Mucosa of rectum (tissue), 2 donors: Measurements from ENCODE around the gene MOSPD3.

Experiments
- H3K27ac ChIP-seq, 2 donors: one replicate each; pipeline ENCODE4 v1.7.0; 2013; ENCODE audit warnings: inconsistent platforms in 2 of 2, low read depth in 2 of 2, low read length in 2 of 2
- H3K27me3 ChIP-seq, 2 donors: one replicate each; pipeline ENCODE4 v1.7.0; 2013; ENCODE audit warnings: low read length in 2 of 2; ENCODE audit not compliant: control insufficient read depth in 2 of 2, insufficient read depth in 2 of 2
- H3K36me3 ChIP-seq, 2 donors: one replicate each; pipeline ENCODE4 v1.7.0; 2013; ENCODE audit warnings: low read length in 2 of 2; ENCODE audit not compliant: control insufficient read depth in 2 of 2, insufficient read depth in 2 of 2
- H3K4me1 ChIP-seq, 2 donors: one replicate each; pipeline ENCODE4 v1.7.0; 2013; ENCODE audit warnings: low read length in 2 of 2, mild to moderate bottlenecking in 1 of 2; ENCODE audit not compliant: control insufficient read depth in 2 of 2, insufficient read depth in 2 of 2
- H3K4me3 ChIP-seq, 2 donors: one replicate each; pipeline ENCODE4 v1.7.0; 2013; ENCODE audit warnings: low read length in 2 of 2
- H3K9ac ChIP-seq, 2 donors: one replicate each; pipeline ENCODE4 v1.7.0; 2013; ENCODE audit warnings: low read length in 2 of 2, low read depth in 1 of 2, mild to moderate bottlenecking in 1 of 2
- H3K9me3 ChIP-seq, 2 donors: one replicate each; pipeline ENCODE4 v1.7.0; 2013; ENCODE audit warnings: low read length in 2 of 2; ENCODE audit not compliant: control insufficient read depth in 2 of 2
- donor health status: healthy.
- donor health status: Normal muscosa, but diverticular disease.

Gene MOSPD3

DNA sequence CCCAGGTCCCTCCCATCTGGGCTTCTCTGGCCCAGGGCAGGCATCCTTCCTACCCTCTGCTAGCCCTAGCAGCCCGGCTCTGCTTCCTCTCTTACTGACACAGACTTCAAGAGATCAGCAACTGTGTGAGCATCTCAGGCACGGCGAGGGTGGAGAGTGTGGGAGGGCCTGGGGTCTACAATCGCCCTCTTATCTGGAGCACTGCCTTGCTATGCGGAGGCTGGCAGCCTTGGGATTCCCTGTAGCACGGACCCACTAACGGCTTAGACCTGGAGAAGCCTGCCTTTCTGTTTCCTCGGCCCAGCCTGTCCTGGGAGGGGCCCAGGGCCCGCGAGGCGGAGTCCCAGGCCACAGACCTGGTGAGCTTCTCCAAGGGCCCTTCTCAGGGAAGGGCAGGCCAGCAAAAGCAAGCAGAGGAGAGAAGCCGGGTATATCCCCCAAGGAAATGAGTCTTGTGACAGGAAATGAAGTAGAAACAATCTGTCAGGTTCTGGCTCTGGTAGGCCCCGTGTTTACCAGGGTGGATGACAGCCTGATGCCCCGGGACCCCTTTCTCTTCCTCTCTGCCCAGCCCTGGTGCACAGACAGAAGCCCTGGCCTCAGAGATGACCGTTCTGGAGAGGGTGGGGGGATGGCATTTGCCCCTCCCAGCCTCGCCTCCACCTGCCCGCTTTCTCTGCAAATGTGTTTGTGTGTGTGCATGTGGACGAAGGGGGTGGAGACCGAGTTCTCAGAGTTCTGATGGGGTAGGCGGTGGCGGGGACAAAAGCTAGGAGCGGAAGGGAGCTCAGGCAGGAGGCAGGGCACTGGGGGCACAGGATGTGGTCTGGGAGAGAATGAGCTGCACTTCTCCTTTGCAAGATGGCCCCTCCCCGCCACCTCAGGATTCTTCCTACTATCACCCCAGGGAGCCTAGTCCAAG, 28.9 kb upstream of the MOSPD3 start:
- Histone ChIP-seq H3K27ac (peak overlapping the region; percentile 99), H3K9ac (peak overlapping the region; percentile 26 to 54), H3K4me3 (peak overlapping the region; percentile 34 to 71), H3K4me1 (peaks cover 21 to 30% of the 10 kb centered on the region in 2 donors), H3K27me3 (no peaks in the 10 kb centered on the region), H3K9me3 (no peaks in the 10 kb centered on the region), H3K36me3 (peaks cover 37 to 38% of the 10 kb centered on the region in 2 donors)

DNA sequence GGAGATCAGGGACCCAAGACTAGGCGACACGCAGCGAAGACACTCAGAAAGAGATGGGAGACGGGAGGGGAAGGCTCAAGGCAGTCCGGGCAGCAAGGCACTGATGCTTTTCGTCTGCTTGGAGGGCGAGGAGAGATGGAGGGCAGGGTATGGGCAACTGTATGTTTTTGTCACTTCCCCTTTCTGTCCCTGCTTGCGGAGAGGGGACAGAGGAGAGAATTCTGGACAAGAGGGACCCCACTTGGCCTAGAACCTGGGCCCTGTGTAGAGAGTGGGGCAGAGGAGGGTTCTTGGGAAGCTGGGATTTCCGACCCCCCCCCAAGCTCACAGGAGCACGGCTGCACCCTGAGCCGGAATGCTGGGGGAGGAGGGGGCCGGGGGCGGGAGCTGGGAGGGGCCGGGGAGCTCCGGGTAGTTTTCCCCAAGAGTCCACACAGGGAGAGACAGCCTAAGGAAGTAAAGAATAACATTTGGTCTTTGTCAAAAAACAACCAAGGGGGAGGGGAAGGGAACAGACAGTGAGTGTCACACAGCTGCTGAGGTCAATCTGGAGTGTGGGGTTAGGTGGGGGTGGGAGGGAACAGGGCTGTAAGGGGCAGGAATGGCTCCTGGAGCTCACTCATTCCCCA, 28.2 kb upstream of the MOSPD3 start:
- Histone ChIP-seq H3K9me3 (no peaks in the 10 kb centered on the region), H3K9ac (peak overlapping the region; percentile 88 to 96), H3K4me3 (peak overlapping the region; percentile 91 to 97), H3K27ac (peak overlapping the region; percentile 99), H3K36me3 (peaks cover 30% of the 10 kb centered on the region in 2 donors), H3K4me1 (peaks cover 21 to 30% of the 10 kb centered on the region in 2 donors), H3K27me3 (no peaks in the 10 kb centered on the region)

DNA sequence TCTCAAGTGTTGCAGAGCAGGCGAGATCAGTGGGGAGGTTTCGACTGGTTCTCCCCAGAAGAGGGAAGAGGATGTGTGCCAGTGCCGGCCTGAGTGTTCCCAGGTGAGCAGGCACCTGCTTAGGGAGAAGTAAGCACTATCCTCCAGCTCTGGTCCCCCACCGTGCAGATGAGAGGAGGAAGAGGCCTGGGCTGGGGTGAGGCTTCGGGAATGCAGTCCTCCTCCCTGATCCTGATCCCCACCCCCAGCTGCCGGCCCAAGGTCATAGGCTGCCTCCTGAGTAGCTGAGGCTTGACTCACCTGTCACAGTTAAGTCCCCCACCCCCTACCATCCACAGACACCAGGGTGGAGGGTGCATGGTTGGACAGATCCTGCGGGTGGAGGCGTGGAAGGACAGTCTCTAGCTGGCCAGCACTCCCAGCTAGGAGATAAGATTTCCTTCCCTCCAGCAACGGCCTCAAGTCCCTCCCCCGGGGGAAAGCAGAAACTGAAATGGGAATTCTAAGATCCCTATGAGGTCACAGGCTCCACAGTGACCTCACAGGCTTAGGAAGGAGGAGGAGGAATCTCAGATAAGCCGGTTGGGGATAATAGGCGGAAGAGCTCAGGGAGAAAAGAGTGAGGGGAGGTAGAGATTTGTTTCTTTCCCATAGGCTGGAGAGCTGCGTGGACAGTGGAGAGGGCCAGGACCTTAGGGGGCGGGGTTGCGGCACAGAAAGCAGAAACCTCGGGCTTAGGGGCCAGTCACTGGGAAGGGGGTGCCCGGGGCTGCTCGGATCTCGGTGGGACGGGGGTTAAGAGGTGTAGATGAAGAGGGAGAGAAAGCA, 27.4 kb upstream of the MOSPD3 start:
- Histone ChIP-seq H3K4me3 (peak overlapping the region; percentile 91 to 97), H3K36me3 (peaks cover 25% of the 10 kb centered on the region in 2 donors), H3K4me1 (peaks cover 21 to 30% of the 10 kb centered on the region in 2 donors), H3K27me3 (no peaks in the 10 kb centered on the region), H3K9ac (peak overlapping the region; percentile 88 to 96), H3K9me3 (no peaks in the 10 kb centered on the region), H3K27ac (peak overlapping the region; percentile 99)

DNA sequence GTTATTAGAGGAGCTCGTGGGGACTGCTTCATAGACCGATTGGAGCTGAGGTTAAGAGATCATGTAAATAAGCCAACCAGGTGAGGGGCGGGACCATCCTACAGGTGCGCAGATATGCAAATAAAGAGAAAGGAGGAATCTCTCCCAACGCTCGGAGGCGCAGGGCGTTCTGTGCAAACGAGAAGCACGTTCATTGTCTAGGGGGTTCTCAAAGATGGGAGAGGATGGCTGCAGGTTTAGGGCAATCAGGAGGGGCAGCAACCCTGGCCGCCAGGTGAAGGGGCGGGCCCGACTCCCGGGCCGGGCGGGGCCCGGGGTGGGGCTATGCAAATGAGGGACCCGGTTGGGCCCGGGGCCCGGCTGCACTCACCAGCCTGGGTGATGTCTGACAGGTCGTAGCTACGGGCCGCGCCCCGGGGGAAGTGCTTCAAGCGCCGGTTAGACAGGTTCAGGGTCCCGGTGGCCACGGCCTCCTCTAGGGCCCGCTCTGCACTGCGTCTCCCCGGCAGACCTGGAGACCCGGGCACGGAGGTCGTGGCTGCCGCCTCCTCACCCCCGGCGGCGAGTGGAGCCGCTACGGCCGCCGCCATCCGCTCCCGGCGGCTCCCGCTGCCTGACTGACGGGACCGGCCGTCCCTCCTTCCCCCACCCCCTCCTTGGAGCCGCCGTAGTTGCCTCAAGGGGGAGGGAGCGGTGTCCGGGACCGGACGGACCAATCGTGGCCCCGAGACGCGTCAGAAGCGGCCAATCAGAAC, 26.7 kb upstream of the MOSPD3 start, which contains the start of gene LRCH4:
LRCH4 (minus strand) TSS at position 619 of the 755 bp plus-strand sequence; CDS start at position 590, 29 bp downstream.
- Histone ChIP-seq H3K27me3 (no peaks in the 10 kb centered on the region), H3K9ac (peak within 1 kb of the TSS; percentile 88 to 96), H3K36me3 (peaks cover 17 to 19% of the 10 kb centered on the region in 2 donors), H3K4me1 (peaks cover 21 to 30% of the 10 kb centered on the region in 2 donors), H3K27ac (peak within 1 kb of the TSS; percentile 99), H3K4me3 (peak within 1 kb of the TSS; percentile 91 to 97), H3K9me3 (no peaks in the 10 kb centered on the region)

DNA sequence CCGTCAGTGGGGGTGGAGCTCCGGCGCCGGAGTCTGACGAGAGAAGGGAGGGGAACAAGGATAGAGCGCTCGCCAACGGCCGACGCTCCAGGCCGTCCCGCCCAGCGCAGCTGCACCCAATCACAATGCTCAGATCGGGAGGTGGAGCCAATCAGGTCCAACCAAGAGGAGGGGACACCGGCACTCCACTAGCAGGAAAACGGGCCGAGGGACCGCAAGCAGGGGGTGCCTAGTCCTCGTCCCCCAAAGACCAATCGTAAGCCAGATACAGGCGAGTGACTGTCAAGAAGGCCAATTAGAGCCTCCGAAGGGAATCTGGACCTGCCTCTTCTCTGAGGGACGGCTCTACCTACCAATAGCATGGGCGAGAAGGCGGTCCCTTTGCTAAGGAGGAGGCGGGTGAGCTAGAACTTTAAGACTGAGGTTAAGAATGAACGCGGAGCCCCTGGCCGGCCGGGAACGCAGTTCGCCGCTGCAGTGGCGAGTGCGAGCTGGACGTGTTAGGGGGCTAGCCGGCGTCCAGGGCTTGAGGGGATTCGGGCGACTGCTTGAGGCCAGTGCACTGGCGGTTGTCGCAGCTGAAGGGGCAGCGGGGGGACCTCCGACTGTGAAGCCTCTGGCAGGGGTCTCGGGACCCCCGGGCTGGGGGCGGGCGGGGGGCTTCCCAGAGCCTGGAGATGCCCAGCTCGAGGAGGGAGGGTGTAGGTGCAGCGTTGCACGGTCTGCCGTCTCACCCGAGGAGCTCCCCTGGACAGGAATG, 25.9 kb upstream of the MOSPD3 start, which contains the start of gene FBXO24:
FBXO24 (plus strand) TSS at position 63 of the 760 bp plus-strand sequence; CDS start at position 361, 298 bp downstream.
- no peaks in the 10 kb centered on the region for H3K9me3 ChIP-seq
- peaks cover 21 to 30% of the 10 kb centered on the region in 2 donors for H3K4me1 ChIP-seq
- H3K4me3 ChIP-seq = peak within 1 kb of the TSS; percentile 91 to 97
- peaks cover 11% of the 10 kb centered on the region in 2 donors for H3K36me3 ChIP-seq
- peak within 1 kb of the TSS; percentile 99 for H3K27ac ChIP-seq
- H3K9ac ChIP-seq = peak within 1 kb of the TSS; percentile 88 to 96
- no peaks in the 10 kb centered on the region for H3K27me3 ChIP-seq

DNA sequence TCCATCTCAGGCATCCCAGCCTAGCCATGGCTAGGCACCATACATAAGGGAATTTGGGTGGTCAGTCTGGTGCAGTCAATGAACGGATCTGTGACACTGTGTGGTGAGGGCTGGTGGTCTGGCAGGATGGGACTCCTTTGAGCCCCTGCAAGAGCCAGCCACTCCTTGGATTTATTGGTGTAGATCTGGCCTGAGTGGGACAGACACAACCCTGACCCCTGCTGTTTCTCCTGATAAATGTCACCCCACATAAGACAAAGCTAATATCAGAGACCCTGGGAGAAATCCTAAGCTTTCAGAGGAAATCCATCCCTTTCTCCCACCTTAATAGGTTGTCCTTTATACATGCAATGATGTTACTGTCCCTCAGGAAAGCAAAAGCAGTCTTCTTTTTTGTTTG, 23.9 kb upstream of the MOSPD3 start:
- no peaks in the 10 kb centered on the region for H3K36me3 ChIP-seq
- H3K27me3 ChIP-seq = no peaks in the 10 kb centered on the region
- H3K9ac ChIP-seq = no peak overlapping the region
- peaks cover 16 to 18% of the 10 kb centered on the region in 2 donors for H3K4me1 ChIP-seq
- no peaks in the 10 kb centered on the region for H3K9me3 ChIP-seq
- no peak overlapping the region for H3K27ac ChIP-seq
- no peak overlapping the region for H3K4me3 ChIP-seq

DNA sequence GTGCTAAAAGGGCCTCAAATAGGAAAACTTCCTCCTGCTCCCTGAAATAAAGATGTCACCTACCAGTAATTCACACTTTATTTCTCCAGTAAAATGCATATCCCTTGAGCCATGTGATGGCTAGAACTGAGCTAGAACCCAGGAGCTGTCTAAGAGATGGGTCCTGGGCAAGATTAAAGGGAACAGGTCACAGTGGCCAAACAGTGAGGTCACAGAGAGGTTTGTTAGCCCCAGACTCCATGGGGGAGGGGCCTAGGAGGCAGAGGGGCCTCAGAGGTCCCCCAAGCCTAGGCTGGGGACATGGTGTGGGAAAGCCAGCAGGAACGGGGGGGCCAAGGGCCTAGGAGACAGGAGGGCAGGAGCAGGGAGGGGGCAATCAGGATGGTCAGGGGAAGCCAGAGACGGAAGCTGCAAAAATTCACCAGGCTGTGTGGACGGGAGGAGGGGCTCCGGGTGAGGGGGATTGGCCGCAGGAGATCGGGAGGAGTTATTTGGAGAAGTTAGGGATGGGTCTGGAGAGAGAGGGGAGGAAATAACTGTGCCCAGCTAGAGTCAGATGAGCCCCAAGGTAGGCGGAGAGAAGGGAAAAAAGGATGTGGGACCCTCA, 22.9 kb upstream of the MOSPD3 start:
- Histone ChIP-seq H3K27ac (no peak overlapping the region), H3K36me3 (no peaks in the 10 kb centered on the region), H3K4me1 (peaks cover 8 to 13% of the 10 kb centered on the region in 2 donors), H3K9me3 (no peaks in the 10 kb centered on the region), H3K4me3 (no peak overlapping the region), H3K9ac (no peak overlapping the region), H3K27me3 (no peaks in the 10 kb centered on the region)

DNA sequence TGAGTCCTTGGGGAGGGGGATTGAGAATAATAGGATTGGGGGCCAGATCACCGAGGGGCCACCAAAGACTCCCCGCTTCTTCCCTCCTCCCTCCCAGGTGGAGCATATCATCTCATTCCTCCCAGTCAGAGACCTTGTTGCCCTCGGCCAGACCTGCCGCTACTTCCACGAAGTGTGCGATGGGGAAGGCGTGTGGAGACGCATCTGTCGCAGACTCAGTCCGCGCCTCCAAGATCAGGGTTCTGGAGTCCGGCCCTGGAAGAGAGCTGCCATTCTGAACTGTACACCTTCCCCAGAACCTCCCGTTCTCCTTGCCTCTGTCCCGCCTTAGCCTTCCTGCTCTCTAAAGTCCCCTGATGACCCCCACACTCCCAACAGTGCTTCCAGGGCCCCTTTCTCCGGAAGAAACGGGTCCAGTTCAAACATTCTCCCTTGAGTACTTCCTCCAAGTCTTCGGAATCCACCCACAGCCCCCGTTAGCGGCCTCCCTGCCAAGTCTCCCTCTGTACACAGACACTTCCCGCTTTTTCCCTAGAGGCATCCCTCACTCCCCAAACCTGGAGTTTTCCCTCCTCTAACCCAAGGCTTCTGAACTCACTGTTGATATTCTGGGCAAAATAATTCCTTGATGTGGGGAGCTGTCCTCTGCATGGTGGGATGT, 22.1 kb upstream of the MOSPD3 start:
- H3K4me1 ChIP-seq = peaks cover 0 to 5% of the 10 kb centered on the region in 2 donors
- no peak overlapping the region for H3K9ac ChIP-seq
- H3K27me3 ChIP-seq = no peaks in the 10 kb centered on the region
- H3K9me3 ChIP-seq = no peaks in the 10 kb centered on the region
- no peak overlapping the region for H3K4me3 ChIP-seq
- peak overlapping the region in 1 of 2 donors; percentile 38 for H3K27ac ChIP-seq
- H3K36me3 ChIP-seq = no peaks in the 10 kb centered on the region
